NCI-H2227 (cell line): ENCODE results near the gene USP2.

Source experiments
- DNase-seq: peaks from one replicate; lab custom pipeline; 2025; ENCODE audit not compliant: unreplicated experiment; lab: John Stamatoyannopoulos, UW

Gene USP2

DNA sequence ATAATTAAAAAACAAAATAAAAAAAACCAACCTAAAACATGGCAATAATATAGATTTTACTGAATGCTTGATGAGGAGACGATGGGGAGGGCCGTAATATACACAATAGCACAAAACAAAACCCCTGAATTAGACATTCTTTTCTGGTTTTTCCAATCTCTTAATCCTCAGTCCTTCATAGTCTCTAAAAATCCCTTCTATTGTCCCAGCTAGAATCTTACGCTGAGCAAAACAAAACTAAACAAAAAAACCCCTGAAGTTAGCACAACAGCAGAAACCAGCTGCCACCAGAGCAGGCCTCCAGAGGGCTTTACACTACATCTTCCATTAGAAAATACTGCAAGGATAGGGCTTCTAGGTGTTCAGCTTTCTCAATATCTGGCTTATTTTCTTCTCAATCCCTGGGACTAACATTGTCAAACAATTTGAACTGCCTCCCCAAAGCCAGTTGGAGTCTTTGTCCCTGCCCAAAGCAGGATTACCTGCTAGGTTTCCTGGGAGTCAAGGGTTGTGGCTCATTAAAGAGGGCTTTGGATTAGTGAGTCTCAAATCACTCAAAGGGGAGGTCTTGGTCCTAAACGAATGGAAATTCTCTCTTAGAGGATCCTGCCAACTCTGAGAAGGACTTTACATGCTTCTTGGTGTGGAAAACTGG, 49.3 kb downstream of the USP2 start:
- DNase-seq, result no peak

DNA sequence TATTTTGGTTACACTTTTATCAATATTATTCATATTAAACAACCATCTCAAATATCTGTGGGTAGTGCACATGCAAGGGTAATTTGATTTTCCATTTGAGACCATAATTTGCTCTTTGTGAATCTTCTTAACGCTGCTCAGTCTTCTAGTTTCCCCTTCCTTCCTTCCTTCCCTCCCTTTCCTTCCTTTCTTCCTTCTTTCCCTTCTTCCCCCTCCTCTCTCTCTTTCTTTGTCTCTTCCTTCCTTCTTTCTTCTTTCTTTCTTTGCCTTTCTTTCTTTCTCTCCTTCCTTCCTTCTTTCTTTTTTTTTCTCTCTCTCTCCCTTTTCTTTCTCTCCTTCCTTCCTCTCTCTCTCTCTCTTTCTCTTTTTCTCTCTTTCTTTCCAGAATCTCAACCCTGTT, 51.3 kb downstream of the USP2 start:
- no peak for DNase-seq

DNA sequence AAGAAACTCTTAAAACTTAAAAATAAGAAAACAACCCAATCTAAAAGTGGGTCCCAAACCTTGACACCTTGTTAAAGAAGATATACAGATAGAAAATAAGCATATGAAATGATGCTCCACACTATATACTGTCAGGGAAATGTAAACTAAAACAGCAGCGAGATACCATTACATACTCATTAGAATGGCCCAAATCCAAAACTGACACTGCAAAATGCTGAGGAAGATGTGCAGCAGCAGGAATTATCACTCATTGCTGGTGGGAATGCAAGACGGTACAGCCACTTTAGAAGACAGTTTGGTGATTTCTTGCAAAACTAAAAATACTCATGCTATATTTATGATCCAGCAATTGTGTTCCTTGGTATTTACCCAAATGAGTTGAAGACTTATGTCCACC, 52.2 kb downstream of the USP2 start:
- DNase-seq, result no peak

DNA sequence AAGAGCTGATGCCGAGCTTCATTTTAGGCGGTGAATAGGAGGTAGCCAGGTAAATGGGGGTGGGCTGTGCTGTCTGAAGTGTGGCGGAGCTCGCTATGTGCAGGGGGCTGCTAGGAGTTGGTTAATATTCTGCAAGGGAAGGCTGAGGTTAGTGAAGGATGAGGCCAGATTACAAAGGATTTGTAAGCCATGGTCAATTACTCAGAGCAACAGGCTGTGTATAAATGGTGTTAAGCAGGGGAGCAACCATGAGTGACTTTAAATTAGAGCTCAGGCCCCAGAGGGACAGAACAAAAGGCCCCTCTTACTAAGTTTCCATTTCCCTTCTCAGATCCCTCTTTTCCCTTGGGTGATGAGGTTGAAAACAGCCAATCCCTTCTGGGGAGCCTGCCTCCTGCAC, 57.3 kb downstream of the USP2 start:
- peak; percentile 41 for DNase-seq

DNA sequence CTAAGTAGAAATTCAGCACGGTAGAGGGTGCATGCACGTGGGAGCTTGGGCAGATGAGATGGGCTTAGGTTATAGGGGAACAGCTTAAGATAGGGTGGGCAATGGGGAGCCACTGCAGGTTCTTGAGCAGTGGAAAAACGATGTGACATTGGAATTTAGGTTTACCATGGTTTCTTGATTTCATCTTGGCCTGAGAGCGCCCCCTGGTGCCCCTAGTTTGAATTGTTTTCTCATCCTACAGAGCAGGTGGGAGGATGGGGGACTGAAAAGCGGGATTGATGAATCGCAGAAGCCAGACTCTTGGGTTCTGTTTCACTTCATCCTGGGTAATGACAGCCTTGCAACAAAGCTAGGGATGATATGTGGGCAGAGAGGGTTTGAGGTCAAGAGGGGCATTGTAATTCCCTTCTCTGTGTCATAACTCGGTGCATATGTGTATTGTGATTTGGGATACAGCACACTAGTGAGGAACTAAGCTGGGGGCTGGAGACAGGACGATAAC, 57.9 kb downstream of the USP2 start:
- peak; percentile 91 for DNase-seq

DNA sequence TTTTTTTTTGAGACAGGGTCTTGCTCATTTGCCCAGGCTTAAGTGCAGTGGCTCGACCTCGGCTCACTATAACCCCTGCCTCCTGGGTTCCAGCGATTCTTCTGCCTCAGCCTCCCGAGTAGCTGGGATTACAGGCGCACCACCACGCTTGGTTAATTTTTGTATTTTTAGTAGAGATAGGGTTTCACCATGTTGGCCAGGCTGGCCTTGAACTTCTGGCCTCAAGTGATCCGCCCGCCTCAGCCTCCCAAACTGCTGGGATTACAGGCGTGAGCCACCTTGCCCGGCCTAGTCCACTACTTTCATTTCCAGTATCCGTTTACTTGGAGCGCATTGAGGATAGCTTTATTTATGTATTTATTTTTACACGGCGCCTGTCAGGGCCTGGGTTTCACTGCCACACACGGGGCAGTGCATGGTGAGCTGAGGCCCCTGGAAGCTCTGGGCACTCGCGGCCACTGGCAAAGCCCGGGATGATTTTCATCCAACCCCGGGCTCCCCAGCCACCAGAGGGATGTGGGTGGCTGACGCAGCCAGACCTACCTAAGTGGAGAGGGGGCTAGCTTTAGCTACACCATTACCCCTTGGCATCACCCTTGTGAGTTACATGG, 58.5 kb downstream of the USP2 start:
- no peak for DNase-seq

DNA sequence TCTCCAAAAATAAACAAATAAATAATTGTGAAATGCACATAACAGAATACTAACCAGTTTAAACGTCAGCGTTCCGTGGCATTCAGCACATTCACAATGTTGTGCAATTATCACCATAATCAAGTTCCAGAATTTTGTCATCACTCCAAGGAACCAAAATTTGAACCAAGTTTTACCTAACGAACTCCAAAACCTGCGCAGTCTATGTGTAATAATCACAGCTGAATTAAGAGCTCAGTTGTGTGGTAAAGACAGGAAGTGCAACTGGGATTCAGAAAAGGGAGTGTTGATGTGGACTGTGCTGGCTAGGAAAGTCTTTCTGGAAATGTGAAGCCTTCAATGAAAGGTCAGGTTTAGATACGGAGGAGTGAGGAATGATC, 59.1 kb downstream of the USP2 start:
- DNase-seq, result no peak

DNA sequence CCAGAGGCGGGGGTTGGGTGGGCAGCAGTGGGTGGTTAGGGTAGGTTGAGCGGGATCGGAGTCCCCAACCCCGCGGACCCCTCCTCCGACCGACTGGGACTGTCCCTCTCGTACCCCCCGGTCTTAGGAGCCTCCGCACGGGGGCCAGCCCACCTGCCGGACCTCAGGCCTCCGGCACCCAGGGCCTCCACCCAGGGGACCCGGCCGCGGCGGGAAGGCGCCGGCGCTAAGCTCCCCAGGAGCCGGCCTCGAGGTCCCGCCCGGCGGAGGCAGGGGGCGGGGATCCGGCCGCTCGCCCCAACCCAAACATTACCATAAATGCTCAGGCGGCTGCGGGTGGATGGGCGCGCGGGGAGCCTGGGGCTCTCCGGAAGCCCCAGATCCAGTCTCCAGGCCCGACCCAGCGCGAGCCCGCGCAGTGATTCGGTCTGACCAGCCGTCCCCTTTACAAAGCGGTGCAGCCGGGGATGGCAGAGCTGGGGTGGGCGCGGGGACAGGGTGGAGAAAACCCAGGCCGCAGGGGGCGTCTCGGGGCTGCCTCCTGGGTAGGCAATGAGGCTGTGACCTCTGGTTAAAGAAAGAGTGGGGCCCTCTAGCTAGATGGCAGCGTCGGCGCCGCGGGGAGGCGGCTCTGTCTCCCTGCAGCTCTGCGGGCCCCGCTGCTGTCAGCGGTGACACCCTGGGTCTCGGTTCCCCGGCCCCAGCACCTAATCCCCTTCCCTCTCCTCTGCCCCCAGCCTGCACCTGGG, 60.5 kb downstream of the USP2 start:
- DNase-seq, result no peak

DNA sequence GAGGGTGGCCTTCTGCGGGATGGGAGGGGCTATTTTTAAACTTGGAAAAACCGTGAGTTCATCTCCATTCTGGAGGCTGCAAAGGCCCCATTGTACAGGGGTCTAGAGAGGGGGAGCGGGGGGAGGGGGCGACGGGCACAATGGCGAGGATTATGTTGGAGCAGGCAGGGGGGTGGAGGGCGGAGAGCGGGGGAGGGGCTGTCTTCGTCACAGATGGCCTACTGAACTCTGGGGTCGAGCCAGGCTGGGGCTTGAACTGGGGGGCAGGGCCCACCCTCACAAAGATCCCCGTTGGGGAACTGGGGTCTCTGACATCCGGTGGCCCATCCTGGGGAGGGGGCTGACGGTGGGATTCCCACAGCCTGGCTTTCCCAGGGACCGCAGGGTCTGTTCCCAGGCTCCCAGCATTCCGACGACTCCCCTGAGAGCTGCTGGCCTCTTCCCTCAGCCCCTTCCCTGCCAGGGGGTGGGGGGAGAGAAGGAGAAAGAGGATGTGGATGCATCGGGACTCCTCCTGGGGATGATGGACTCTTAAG, 61.2 kb downstream of the USP2 start:
- DNase-seq, result no peak

DNA sequence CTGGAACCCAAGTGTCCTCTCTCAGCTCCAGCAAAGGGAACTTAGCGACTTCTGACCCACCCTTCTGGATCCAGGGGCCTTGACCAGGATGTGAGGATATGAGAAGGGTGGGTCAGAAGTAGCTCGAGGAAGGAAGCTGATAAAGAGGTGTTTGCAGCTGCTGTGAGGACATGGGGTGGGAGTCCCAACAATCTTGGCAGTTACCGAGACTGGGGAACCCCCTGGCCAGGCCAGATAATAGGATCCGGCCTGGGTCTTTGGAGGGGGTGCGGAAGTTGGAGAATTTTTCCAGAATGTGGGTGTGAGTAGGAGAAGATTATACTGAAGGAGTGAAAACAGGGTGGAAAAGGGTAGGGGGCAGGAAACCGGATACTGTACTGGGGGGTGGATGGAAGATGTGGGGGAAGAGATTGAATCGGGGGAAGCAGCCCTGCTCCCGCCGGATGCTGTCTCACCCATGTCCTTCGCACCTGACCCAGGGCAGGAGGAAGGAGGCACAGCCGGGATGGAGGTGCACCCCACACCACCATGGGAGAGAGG, 61.7 kb downstream of the USP2 start:
- no peak for DNase-seq

DNA sequence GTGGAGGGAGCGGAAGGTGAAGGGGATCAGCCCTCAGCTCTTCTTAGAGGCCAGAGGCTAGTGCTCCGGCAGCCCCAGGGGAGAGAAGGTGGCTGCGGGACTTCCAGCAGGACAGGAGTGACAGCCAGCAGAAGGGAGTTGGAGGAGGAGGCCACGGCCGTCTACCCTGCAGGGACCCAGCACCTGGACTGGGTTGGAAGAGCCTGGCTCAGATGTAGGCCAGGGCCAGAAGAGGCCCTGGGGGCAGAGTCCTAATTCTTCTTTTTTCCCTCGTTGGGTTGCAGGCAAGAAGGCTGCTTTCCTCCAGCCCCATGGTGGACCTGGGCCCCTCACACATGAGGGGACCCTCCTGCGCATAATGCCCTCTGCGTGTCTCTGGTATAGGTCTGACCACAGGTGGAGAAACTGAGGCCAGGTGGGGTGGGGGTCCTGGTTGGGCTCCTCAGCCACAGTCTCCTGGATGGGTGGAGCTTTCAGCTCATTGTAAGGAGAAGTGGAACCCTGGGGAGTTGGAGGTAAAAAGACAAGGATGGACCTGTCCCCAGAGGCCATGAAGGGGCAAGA, 62.3 kb downstream of the USP2 start:
- DNase-seq, result no peak

DNA sequence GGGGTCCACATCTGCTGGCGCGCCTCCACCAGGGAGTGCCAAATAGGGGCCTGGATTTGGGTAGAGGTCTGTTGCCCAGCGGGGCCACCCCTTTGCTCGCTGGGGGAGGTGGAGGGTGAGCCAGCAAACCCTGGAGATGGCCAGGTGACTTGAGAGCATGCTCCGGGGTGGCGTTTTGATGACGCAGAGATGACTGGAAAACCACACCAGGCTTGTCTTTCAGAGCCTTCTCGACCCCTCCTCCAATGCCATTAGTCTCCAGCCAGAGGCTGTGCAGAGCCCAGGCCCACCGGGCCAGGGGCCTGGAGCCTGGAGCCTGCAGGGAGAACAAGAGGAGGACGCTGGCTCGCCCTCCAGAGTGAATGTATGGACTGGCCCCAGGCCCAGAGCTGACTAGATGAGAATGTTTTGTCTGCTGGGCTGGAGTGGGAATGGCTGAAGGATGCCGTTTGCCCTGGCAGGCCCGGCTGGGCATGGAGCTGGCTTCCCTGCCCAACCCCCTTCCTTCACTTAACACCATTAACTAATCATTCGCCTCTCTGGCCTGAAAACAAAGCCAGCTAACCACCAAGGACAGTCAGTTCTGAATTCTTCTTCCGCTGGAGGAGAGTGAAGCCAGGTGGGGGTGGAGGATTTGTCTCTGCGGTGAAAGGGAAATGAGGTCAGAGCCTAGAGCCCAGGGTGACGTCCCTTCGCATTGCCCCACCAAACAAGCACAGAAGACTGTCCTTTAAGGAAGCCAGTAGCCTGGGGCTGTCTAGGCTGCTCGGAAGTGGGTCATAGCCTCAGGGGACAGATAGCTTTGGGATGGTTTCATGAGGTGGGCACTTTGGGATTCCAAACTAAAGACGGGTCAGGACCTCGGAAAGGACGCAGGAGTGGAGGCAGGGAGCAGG, 63.0 kb downstream of the USP2 start:
- no peak for DNase-seq

DNA sequence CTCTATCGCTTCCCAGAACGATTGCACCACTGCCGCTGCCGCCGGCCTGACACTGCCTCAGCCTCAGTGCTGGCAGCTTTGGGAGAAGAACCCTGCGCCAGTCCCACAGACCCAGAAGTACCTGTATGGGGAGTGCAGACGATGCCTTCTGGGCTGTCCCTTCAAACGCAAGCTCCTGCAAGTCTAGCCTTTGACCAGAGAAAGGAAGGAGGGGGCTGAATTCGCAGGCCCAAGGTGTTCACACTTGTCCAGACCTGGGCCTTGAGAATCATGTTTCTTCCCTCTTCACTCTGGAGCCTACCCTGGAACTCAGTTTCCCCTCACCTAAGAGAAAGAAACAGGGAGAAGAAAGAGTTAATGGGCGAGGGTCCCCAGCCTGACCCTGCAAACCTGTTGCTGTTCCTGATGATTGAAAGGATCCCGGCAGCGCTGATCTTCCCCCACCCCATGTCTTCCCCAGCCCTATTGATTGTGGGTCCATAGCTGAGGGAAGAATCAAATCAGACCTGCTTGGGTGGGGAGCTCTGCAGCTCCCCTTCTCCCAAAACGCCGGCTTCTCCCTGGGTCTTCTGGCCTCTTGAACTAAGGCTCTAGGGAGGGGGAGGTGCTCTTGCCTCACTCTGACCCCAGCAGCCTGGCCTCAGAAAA, 63.8 kb downstream of the USP2 start:
- no peak for DNase-seq

DNA sequence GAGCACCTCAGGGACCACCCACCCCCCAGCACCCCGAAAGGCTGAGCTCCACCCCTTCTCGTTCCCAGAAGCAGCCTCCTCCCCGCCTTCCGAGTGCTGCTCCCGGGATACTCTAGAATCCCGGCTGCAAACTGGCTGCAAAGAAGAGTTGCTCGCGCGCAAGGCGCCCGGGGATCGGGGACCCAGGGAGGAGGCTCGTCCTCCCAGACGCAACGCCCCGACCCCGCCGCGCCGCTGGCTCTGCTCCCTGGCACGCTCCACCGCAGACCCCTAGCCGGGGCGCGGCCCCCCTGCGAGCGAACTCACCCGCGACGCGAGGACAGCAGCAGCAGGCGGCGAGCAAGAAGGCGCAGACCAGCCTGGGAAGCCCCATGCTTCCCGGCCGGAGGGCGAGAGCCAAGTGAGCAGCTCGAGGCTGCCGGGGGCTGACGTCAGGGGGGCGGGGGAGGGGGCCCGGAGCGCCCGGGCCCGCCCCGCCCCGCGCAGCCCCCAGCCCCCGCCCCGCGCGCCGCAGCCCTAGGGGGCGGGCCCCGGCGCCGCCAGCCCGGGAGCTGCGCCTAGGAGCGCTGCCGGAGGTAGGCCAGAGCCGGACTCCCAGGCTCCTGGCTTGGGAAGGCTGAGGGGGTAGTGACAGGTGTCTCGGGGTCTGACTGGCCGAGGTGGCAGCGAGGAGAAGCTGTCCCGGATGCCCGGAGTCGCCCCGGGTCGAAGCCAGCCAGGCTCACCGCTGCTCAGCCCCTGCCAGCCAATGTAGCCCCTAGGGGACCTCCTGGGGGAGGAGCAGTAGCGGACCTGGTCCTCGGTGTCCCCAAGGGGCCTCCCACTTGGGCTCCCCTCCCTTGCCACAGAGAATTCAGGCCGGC, 64.5 kb downstream of the USP2 start, which contains the start of gene MCAM:
MCAM (minus strand) TSS at position 402 of the 863 bp plus-strand sequence; CDS start at position 373, 29 bp downstream.
- peak; percentile 59 for DNase-seq

DNA sequence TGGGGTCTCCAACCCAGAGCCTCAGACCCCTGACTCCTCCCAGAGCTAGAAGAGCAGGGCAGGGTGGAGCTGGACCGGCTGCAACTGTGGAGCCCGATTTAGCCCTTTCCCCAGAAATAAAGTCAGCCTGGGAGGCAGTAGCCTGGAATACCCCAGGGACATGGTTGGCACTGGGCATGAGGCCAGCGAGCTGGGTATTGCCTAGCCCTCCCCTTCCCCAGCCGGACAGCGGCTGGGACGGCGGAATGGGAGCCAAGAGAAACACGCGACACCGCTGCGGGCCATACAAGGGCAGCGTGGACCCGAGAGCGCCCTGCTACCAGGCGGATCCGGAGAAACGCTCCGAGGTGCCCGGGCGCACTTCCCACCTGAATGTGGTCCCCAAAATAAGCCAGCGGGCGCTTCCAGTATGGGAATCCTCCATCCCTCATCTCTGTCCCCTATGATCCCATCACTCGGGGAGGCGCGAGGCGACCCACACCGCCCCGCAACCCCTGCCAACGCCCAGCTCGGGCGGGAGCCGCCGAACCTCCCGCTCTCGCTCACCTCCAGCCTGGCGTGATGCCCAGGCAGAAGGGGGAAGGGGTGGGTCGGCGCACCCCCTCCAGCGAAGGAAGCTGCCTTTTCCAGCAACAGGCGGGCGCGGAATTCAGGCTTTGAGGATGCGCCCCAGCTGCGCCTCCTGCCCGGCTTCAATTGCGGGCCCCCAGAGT, 65.3 kb downstream of the USP2 start:
- DNase-seq, result peak; percentile 38

DNA sequence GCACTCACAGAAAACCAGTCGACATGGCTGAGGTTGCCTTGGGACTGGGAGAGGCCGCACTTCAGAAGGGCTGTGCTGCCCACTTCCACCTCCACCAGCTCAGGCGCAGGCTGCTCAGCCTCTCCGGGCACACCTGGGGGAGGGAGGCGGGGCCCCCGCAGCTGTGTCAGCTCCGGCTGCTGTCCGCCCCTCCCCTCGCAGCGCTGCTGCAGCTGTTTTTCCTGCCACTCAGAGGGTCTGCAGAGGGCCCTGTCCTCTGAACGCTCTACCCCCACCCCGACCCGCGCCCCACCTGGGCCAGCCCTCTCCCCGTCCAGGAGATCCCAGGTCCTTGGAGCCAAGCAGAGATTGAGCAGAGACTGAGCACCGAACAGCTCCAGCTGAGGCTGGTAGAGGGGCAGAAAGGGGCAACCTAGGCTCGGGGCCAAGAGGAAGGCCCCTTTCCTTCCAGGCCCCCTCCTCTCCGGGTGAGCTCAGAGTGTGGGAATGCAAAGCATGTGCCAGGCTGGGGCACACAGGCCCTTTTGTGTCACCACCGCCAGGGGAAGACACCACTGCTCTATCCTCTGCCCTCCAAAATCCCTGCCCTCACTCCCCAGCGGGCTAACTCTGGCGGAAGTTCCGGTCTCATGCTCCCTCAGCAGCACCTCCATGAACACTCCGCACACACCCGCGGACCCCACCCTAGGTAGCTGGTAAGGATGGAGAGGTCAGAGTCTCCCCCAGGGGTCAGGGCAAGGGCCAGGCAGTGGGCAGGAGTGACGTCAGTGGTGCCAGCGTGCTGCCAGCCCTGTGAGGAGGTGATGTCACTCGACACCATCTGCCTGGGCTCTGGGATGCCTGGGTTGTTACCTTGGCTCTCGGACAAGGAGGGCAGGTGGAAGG, 66.1 kb downstream of the USP2 start:
- peak; percentile 53 for DNase-seq

DNA sequence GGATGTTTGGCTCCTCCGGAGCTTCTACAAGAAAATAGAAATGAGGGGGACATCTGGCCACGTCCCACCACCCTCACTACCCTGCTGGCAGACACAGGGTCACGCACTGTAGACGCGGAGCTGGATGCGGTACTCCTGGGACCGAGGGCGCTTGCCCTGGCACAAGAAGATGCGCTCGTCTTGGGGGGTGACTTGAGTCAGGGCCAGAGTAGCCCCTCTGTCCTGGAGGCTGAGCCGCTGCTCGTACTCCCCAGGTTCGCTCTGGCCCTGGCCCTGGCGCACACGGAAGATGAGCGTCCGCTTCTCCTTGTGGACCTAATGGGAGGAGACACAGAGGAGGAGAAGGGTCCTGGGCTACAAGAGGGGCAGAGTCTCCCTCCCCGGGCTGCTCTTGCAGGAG, 66.8 kb downstream of the USP2 start:
- no peak for DNase-seq
